Measurements from ENCODE around the gene GPRC5C. TPM values are rescaled to one million over a fixed set of nuclear protein-coding genes. Genes with fewer than 3 reads are reported as not detected.

Gene GPRC5C
- polyA plus RNA-seq, 1 experiment = 0.33 TPM

DNA sequence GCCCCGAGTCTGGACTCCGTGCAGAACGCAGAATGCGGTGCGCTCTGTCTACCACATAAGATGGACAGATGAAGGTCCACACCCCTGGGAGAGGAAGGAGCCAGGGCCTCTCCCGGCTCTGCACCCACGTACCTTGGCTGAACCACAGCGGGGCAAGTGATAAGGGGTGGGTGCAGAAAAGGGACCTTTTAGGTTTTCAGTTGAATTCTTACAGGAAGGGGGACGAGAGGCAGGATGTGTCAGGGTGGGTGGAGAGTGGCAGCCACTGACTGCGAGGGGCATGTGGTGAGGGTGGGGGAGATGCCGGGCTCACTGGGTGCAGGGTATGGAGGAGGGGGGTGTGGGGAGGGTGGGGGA is 34.9 kb downstream of the GPRC5C start:
- H3K4me3 ChIP-seq (ENCODE audit: low read depth, low read length) = no peak overlapping the region
- POLR2A ChIA-PET = no interaction called here
- no peak for DNase-seq (ENCODE audit: low read depth)
- H3K27me3 ChIP-seq (ENCODE audit: control insufficient read depth, insufficient read depth, low read length) = no peaks in the 10 kb centered on the region
- CTCF ChIA-PET = interaction anchor here (1.1 kb wide), 1 partner anchor 99 kb away, joined by 3 read pairs; no protein-coding TSS in a partner anchor
- TF ChIP-seq, protein P1, sequence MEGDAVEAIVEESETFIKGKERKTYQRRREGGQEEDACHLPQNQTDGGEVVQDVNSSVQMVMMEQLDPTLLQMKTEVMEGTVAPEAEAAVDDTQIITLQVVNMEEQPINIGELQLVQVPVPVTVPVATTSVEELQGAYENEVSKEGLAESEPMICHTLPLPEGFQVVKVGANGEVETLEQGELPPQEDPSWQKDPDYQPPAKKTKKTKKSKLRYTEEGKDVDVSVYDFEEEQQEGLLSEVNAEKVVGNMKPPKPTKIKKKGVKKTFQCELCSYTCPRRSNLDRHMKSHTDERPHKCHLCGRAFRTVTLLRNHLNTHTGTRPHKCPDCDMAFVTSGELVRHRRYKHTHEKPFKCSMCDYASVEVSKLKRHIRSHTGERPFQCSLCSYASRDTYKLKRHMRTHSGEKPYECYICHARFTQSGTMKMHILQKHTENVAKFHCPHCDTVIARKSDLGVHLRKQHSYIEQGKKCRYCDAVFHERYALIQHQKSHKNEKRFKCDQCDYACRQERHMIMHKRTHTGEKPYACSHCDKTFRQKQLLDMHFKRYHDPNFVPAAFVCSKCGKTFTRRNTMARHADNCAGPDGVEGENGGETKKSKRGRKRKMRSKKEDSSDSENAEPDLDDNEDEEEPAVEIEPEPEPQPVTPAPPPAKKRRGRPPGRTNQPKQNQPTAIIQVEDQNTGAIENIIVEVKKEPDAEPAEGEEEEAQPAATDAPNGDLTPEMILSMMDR (IDR thresholded peaks at IDR 0.05; ENCODE audit: insufficient read depth, low read depth, low read length) = no peak
- no peaks in the 10 kb centered on the region for H3K36me3 ChIP-seq (ENCODE audit: control insufficient read depth, insufficient read depth, low read length)

DNA sequence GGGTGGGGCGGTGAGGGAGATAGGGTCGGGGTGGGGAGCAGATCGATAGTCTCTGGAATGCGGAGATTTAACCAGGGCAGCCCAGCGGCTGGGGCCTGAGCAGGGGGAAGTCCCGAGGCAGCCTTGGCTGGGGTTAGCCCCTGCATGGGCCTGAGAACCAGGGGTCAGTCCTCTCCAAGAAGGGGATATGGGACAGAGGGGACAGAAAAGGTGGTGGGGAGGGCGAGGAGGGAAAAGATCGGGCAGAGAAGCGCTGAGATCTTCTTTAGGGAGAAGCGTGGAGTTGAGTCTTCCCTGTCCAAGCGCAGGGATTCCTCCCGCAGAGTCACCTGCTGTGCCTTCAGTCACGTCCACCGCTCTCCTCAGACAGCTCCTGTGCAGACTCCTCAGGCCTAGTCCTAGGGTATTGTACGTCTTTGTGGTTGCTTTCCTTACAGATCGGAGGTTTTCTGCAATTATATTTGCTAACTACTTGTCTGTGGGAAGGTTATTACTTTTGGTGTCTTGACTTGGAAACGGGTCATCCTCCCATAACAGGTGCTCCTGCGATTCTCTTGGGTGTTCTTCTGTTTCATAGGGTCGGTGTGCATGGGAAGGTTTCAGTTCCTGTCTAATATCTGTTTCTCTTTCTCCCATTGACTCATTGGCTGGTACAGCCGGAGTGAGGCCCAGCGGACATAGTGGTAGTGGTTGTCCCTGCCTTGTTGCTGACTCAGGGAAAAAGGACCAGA is 35.5 kb downstream of the GPRC5C start:
- Histone ChIP-seq H3K36me3 (ENCODE audit: control insufficient read depth, insufficient read depth, low read length) (no peaks in the 10 kb centered on the region), H3K4me3 (ENCODE audit: low read depth, low read length) (no peak overlapping the region), H3K27me3 (ENCODE audit: control insufficient read depth, insufficient read depth, low read length) (no peaks in the 10 kb centered on the region)
- TF ChIP-seq, protein P1 (IDR thresholded peaks at IDR 0.05; ENCODE audit: insufficient read depth, low read depth, low read length) = no peak
- ChIA-PET CTCF (interaction anchor here (1.1 kb wide), 1 partner anchor 99 kb away, joined by 3 read pairs; no protein-coding TSS in a partner anchor), POLR2A (no interaction called here)
- DNase-seq (ENCODE audit: low read depth) = no peak

DNA sequence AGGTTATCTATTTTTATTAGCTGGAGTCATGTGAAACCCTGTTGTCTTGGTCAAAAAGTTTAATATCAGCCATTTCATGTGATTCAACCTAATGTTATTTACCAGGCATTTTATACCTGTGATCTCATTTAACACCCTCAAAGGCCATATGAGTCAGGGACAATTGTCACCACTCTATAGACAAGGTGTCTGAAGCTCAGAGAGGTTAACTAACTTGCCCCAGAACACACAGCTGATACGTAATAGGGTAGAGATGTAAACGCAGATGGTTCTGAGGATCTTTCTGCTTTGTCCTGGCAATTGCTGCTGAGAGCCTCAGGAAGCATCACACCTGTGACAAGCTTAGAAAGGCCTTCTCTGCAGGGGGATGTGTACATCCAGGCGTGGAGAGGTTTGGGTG is 39.5 kb downstream of the GPRC5C start:
- ChIA-PET CTCF (interaction anchor here (1.6 kb wide), 1 partner anchor 14 kb away, joined by 3 read pairs; no protein-coding TSS in a partner anchor), POLR2A (no interaction called here)
- no peak for DNase-seq (ENCODE audit: low read depth)
- Histone ChIP-seq H3K4me3 (ENCODE audit: low read depth, low read length) (no peak overlapping the region), H3K36me3 (ENCODE audit: control insufficient read depth, insufficient read depth, low read length) (no peaks in the 10 kb centered on the region), H3K27me3 (ENCODE audit: control insufficient read depth, insufficient read depth, low read length) (no peaks in the 10 kb centered on the region)
- TF ChIP-seq, protein P1 (IDR thresholded peaks at IDR 0.05; ENCODE audit: insufficient read depth, low read depth, low read length) = no peak

DNA sequence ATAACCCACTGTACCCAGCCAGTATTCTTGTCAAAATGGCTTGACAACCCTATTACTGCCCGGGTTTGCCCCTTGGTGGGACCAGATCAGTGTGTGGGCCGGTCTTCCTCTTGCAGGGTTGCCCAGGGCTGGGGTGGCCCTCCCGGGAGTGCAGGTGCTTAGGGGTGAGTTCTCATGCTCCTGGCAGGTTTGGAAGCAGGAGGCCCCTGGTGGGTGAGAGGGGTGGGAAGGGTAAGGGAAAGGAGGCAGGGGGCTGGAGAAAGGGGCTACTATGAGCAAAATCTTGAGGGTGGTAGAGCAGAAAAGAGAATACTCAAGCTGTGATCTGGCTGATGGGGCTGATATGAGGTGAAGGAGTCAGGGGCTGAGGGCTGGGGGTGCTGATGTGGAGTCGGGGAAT is 41.0 kb downstream of the GPRC5C start:
- TF ChIP-seq, protein P1 (IDR thresholded peaks at IDR 0.05; ENCODE audit: insufficient read depth, low read depth, low read length) = no peak
- no peaks in the 10 kb centered on the region for H3K36me3 ChIP-seq (ENCODE audit: control insufficient read depth, insufficient read depth, low read length)
- CTCF ChIA-PET = no interaction called here
- POLR2A ChIA-PET = no interaction called here
- H3K4me3 ChIP-seq (ENCODE audit: low read depth, low read length) = no peak overlapping the region
- H3K27me3 ChIP-seq (ENCODE audit: control insufficient read depth, insufficient read depth, low read length) = no peaks in the 10 kb centered on the region
- no peak for DNase-seq (ENCODE audit: low read depth)

DNA sequence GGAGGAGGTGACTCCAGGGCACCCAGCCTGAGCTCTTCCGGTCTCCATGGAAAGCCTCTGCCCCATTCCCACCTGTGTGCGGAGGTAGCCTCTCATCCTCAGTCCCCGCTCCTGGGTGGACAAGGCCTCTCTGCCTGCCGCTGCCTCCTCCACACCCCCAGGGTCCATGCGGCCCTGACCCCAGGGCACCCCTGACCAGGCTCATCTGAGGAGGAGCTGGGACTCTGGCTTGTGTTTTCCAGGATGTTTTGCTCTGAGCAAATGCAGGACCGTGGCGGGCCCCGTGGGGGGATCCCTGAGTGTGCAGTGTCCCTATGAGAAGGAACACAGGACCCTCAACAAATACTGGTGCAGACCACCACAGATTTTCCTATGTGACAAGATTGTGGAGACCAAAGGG is 41.4 kb downstream of the GPRC5C start:
- H3K27me3 ChIP-seq (ENCODE audit: control insufficient read depth, insufficient read depth, low read length) = no peaks in the 10 kb centered on the region
- ChIA-PET POLR2A (no interaction called here), CTCF (no interaction called here)
- TF ChIP-seq, protein P1 (IDR thresholded peaks at IDR 0.05; ENCODE audit: insufficient read depth, low read depth, low read length) = no peak
- H3K36me3 ChIP-seq (ENCODE audit: control insufficient read depth, insufficient read depth, low read length) = no peaks in the 10 kb centered on the region
- no peak overlapping the region for H3K4me3 ChIP-seq (ENCODE audit: low read depth, low read length)
- no peak for DNase-seq (ENCODE audit: low read depth)
